ENCODE results near the gene PIWIL1. TPM values are rescaled to one million over a fixed set of nuclear protein-coding genes. Genes with fewer than 3 reads are reported as not detected.

PIWIL1 gene
- total RNA-seq, 1 donor from 2014 or later, result not detected

DNA sequence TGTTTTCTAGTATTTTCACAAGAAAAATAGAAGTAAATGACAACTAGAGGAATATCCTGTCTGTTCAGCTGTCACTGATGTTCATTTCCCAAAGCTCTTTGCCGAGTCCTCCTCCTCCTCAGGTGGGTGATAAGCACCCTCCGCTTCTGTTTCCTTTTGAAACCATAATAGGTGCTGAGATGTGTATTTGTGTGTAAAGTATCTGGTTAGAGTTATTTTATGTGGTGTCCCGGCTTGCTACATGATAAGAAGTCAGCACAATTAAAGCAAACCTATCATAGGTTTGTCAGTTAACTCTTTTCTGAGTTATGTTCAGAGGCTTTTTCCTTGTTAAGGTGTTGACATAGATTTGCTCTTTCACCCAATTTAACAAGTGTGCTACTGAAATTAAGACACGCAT is 82.4 kb downstream of the PIWIL1 start:
- no peak for TF ChIP-seq CTCF (IDR thresholded peaks at IDR 0.05; ENCODE audit: unreplicated experiment)
- Mint-ChIP-seq H3K27ac (no peak overlapping the region), H3K27me3 (peaks cover 15% of the 10 kb centered on the region), H3K4me1 (ENCODE audit: low read depth) (peaks cover 2% of the 10 kb centered on the region), H3K36me3 (ENCODE audit: insufficient read depth) (peaks cover 2% of the 10 kb centered on the region), H3K4me3 (ENCODE audit: low read depth) (no peak overlapping the region), H3K9me3 (ENCODE audit: low read depth) (no peaks in the 10 kb centered on the region)
- DNase-seq (ENCODE audit: low spot score, unreplicated experiment), result no peak

- no peak for DNase-seq (ENCODE audit: low spot score, unreplicated experiment)
- no peak for TF ChIP-seq CTCF (IDR thresholded peaks at IDR 0.05; ENCODE audit: unreplicated experiment)
- Mint-ChIP-seq H3K4me3 (ENCODE audit: low read depth) (no peak overlapping the region), H3K4me1 (ENCODE audit: low read depth) (peaks cover 2% of the 10 kb centered on the region), H3K27me3 (peaks cover 15% of the 10 kb centered on the region), H3K9me3 (ENCODE audit: low read depth) (no peaks in the 10 kb centered on the region), H3K36me3 (ENCODE audit: insufficient read depth) (peaks cover 2% of the 10 kb centered on the region), H3K27ac (no peak overlapping the region)
Measured at GRCh38 chr12:130421896-130422295, 84.2 kb downstream of the PIWIL1 start.

Other genes starting within 250 kb of the PIWIL1 start
- 0.24 and 0.73 TPM in 2 replicates for gene FZD10, start 175.4 kb upstream of the PIWIL1 start, total RNA-seq

Measured in progenitor cell of endocrine pancreas (in vitro differentiated cells).